ENCODE measurements around the gene RNF223.

DNA sequence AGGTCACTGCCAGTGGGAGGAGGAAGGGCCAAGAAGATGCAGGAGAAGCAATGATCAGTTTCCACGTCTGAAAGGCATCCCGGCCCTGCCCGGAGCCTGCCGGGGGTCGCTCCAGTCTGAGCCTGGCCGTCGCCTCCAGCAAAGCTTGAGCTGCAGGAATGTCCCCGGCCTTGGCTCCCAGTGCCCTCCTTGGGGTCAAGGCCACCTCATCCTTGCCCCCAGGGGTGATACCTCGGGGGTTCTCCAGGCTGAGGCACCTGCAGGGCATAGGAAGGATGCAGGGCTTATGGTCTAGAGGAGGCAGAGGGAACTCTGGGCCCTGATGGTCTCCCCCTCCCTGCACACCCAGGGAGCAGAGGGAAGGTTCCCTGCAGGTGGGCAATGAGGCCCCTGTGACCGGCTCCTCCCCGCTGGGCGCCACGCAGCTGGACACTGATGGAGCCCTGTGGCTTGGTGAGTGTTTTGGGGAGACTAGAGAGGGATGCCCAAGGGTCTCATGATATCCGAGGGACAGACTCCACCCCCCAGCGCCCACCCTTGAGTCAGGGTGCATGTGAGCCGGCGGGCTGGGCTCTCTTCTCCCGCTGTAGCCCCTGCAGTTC, 19.9 kb downstream of the RNF223 start:
- TF ChIP-seq POLR2A (IDR thresholded peaks at IDR 0.05), result no peak
- TF ChIP-seq CTCF (IDR thresholded peaks at IDR 0.05), result no peak
